Astrocyte of the cerebellum (primary cell): Measurements from ENCODE around the gene VPREB3.

Experiments used
- DNase-seq: peaks from one replicate; pipeline ENCODE4 v3.0.0-alpha.2; 2011; ENCODE audit warnings: low read depth
- H3K4me3 ChIP-seq: 2 replicates; pipeline ENCODE4 v1.5.1; 2011; ENCODE audit warnings: mild to moderate bottlenecking, low read depth, low read length, moderate library complexity
- in situ Hi-C: cut with HindIII; loops from 2 replicates; pipeline ENCODE4 v1.10.0; 2017; ENCODE audit warnings: low sequenced_read_pairs
- TF ChIP-seq, protein P1 (sequence below): IDR thresholded peaks from 2 replicates; pipeline ENCODE4 v1.5.1; 2012; ENCODE audit warnings: low read length, low read depth, moderate library complexity, mild to moderate bottlenecking; ENCODE audit errors: missing control alignments

The VPREB3 gene

DNA sequence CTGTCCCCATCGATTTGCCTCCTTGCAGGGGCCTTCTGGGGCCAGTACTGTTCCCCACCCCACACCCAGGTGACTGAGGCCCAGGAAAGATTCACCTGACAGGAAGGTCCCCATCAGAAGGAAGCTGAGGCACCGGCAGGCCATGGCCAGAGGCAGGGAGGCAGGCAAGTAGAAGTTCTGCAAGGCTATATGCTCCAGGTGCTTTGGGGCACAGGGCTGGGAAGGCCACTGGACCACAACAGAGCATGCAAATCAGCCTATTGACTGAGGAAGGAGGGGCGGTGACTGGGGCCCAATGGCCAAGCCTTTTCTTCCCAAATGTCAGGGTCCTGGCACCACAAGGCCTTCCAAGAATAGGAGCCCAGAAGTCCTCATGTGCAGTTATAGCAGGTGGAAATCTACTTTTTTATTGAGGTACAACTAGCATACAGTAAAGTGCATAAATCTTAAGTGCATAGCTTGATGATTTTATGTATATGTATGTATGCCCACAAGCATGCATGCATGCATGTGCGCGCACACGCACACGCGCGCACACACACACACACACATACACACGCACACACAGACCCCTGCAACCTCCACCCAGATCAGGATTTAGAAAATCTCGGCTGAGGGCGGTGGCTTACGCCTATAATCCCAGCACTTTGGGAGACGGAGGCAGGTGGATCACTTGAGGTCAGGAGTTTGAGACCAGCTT is at the start of gene VPREB3:
Gene VPREB3 (minus strand): TSS at position 206 of the 700 bp plus-strand sequence. CDS start 62 bp downstream, at position 144.
- no peak for DNase-seq
- in situ Hi-C loops = no loop called here
- H3K4me3 ChIP-seq = no peak within 1 kb of the TSS
- TF ChIP-seq, protein P1, sequence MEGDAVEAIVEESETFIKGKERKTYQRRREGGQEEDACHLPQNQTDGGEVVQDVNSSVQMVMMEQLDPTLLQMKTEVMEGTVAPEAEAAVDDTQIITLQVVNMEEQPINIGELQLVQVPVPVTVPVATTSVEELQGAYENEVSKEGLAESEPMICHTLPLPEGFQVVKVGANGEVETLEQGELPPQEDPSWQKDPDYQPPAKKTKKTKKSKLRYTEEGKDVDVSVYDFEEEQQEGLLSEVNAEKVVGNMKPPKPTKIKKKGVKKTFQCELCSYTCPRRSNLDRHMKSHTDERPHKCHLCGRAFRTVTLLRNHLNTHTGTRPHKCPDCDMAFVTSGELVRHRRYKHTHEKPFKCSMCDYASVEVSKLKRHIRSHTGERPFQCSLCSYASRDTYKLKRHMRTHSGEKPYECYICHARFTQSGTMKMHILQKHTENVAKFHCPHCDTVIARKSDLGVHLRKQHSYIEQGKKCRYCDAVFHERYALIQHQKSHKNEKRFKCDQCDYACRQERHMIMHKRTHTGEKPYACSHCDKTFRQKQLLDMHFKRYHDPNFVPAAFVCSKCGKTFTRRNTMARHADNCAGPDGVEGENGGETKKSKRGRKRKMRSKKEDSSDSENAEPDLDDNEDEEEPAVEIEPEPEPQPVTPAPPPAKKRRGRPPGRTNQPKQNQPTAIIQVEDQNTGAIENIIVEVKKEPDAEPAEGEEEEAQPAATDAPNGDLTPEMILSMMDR = no peak

DNA sequence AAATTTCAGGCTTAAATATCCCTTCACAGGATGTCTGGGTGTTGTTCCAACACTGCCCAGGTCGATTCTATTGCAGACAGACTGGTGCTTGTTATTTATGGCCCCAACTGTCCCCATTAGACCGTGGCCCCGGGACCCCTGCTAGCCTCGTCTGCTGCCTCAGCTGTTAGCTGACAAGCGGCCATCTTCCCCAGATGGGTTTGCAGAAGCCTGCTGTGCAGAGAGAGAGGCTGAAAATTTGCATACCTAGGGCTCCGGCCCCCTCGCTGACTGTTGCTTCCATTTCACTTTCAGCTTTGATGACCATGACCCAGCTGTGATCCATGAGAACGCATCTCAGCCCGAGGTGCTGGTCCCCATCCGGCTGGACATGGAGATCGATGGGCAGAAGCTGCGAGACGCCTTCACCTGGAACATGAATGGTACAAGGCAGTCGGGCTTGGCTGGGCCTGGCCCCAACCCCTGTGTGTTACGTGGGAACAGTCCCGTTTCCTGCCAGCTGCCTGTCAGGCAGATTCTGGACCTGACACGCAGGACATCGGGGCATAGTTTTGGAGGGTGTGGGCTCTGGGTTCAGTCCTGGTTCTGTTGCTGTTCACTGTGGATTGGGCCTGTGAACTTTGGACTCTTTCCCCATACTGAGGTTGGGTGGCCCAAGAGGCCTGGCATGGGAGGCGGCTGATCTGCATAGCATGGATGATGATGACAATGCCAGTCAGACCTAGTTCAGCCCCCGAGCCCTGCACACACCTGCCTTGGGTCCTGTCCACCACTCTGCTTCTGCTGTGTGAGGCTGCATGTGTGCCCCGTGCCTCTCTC is 49.0 kb upstream of the VPREB3 start:
- no peak overlapping the region for H3K4me3 ChIP-seq
- TF ChIP-seq, protein P1 = no peak
- no peak for DNase-seq
- in situ Hi-C loops = no loop called here

DNA sequence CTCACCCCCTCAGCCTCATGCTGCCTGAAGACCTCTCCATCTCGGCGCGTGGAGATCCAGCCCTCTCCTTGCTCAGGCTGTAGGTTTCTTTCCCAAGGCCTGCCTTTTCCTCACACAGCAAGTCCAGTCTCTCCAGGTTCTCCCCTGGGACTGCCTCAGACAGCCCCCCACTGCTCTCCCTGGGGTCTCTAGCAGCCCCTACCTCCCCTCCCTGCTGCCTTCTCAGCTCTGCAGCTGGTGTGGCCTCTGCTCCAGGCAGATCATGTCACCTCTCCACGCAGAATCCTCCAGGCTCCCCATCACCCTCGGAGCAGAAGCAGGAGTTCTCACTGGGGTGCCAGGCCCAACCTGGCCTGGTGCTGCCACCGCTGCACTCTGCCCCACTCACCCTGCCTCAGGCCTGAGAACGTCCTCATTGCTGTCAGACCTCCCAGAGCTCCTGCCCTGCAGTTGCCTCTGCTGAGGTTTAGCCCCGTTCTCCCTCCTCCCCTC is 47.7 kb upstream of the VPREB3 start:
- in situ Hi-C loops = no loop called here
- DNase-seq = no peak
- TF ChIP-seq, protein P1 = no peak
- no peak overlapping the region for H3K4me3 ChIP-seq

- TF ChIP-seq, protein P1 = no peak
- H3K4me3 ChIP-seq = no peak overlapping the region
- in situ Hi-C loops = no loop called here
- no peak for DNase-seq
These were observed 47.1 kb upstream of the VPREB3 start for GRCh38 chr22:23801238-23801821.

GRCh38 chr22:23800297-23801237 is 46.3 kb upstream of the VPREB3 start:
- TF ChIP-seq, protein P1 = no peak
- no peak overlapping the region for H3K4me3 ChIP-seq
- DNase-seq = no peak
- in situ Hi-C loops = no loop called here
